Measurements from ENCODE around the gene ANKZF1.
A peak's percentile ranks its signal among the peaks of the same experiment; 100 is the strongest.
"Not testable (repeated sequence)": the region's sequence is repeated elsewhere in the genome, so short reads cannot be mapped to it uniquely, and the experiment has no call there.

The ANKZF1 gene

GRCh38 chr2:219229305-219230058 lies at the start of gene ANKZF1, which contains the start of gene ATG9A:
TSS of gene ANKZF1 (plus strand) at chr2:219229806. CDS start at chr2:219230258, 452 bp downstream.
TSS of gene ATG9A (minus strand) at chr2:219229636. CDS start at chr2:219228024, 1,612 bp downstream.
- H3K27ac ChIP-seq, result peak within 1 kb of the TSS; percentile 92
- DNase-seq (ENCODE audit: low read depth, low spot score), result peak; percentile 98

- DNase-seq (ENCODE audit: low read depth, low spot score), result no peak
- H3K27ac ChIP-seq, result no peak overlapping the region
These were observed 48.6 kb upstream of the ANKZF1 start for GRCh38 chr2:219180961-219181360.

DNA sequence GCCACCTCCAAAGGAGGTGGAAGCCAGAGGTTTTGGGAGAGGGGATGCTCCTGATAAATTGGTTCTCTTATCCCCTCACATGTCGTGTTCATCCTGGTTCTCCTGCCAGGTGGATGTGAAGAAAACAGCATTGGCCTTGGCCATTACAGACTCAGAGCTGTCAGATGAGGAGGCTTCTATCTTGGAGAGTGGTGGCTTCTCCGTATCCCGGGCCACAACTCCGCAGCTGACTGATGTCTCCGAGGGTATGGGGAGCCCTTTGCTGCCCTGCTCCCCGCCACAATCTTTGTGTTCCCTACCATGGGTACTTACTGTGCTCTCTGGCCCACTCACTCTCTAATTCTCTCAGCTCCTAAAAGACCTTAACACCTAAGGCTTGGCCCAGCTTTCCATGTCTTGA lies 48.1 kb upstream of the ANKZF1 start:
- no peak overlapping the region for H3K27ac ChIP-seq
- DNase-seq (ENCODE audit: low read depth, low spot score), result no peak

DNA sequence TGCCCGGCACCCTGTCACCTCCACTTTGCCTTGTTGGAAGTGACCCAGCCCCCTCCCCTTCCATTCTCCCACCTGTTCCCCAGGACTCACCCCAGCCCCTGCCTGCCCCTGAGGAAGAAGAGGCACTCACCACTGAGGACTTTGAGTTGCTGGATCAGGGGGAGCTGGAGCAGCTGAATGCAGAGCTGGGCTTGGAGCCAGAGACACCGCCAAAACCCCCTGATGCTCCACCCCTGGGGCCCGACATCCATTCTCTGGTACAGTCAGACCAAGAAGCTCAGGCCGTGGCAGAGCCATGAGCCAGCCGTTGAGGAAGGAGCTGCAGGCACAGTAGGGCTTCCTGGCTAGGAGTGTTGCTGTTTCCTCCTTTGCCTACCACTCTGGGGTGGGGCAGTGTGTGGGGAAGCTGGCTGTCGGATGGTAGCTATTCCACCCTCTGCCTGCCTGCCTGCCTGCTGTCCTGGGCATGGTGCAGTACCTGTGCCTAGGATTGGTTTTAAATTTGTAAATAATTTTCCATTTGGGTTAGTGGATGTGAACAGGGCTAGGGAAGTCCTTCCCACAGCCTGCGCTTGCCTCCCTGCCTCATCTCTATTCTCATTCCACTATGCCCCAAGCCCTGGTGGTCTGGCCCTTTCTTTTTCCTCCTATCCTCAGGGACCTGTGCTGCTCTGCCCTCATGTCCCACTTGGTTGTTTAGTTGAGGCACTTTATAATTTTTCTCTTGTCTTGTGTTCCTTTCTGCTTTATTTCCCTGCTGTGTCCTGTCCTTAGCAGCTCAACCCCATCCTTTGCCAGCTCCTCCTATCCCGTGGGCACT lies 47.1 kb upstream of the ANKZF1 start:
- no peak overlapping the region for H3K27ac ChIP-seq
- DNase-seq (ENCODE audit: low read depth, low spot score), result no peak

DNA sequence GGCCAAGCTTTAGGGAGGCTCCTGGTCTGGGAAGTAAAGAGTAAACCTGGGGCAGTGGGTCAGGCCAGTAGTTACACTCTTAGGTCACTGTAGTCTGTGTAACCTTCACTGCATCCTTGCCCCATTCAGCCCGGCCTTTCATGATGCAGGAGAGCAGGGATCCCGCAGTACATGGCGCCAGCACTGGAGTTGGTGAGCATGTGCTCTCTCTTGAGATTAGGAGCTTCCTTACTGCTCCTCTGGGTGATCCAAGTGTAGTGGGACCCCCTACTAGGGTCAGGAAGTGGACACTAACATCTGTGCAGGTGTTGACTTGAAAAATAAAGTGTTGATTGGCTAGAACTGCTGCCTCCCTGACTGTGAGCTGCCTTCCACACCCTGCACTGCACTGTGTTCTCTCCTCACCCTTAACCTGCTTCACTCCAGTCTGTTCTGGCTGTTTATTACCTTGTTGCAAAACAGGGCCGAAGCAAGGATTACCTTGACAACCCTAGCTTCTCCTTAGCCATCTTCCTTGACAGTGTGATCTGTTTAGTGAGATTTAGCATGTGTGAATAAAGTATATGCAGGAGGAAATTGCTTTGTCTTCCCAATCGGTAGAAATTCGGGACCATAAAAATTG lies 46.3 kb upstream of the ANKZF1 start:
- H3K27ac ChIP-seq, result no peak overlapping the region
- DNase-seq (ENCODE audit: low read depth, low spot score), result no peak

- no peak overlapping the region for H3K27ac ChIP-seq
- no peak for DNase-seq (ENCODE audit: low read depth, low spot score)
These were observed 45.5 kb upstream of the ANKZF1 start for GRCh38 chr2:219184121-219184520.

GRCh38 chr2:219186754-219187456 lies 42.7 kb upstream of the ANKZF1 start:
- DNase-seq (ENCODE audit: low read depth, low spot score), result no peak

DNA sequence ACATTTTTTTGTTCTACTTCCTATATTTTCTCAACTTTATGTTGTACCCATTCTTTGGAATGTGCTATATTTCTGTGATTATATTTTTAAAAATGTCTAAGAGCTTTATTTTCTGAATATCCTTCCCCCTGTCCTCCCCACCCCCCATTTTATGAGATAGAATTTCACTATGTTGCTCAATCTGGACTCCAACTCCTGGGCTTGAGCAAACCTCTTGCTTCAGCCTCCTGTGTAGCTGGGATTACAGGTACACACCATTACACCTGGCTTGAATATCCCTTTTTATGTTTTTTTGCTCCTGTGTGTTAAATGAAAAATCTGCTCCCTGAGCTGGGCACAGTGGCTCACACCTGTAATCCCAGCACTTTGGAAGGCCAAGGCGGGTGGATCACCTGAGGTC lies 32.2 kb upstream of the ANKZF1 start:
- H3K27ac ChIP-seq, result no peak overlapping the region

More at GRCh38 chr2:219186754-219187456, 42.7 kb upstream of the ANKZF1 start:
- no peak overlapping the region for H3K27ac ChIP-seq

DNA sequence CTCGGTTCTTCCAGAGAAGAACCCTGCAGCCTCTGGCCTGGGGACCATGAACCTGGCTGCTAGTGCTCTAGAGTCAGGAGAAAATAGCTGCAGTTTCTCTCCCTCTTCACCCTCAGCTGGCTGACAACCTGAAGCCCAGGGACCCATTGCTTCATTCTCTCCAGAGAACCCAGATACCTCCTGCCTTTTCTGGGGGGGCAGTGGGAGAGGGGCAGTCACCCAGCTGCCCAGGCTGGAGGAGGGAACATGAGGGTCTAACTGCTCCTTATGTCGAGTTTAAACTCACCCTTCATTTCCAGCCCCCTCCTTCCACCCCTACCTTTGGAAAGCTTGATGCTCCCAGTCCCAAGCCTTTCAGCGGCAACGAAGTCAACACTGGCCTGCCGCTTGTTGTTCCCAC lies 30.6 kb upstream of the ANKZF1 start:
- H3K27ac ChIP-seq, result no peak overlapping the region
- no peak for DNase-seq (ENCODE audit: low read depth, low spot score)

More for the DNA sequence above, 32.2 kb upstream of the ANKZF1 start:
- DNase-seq (ENCODE audit: low read depth, low spot score), result no peak

DNA sequence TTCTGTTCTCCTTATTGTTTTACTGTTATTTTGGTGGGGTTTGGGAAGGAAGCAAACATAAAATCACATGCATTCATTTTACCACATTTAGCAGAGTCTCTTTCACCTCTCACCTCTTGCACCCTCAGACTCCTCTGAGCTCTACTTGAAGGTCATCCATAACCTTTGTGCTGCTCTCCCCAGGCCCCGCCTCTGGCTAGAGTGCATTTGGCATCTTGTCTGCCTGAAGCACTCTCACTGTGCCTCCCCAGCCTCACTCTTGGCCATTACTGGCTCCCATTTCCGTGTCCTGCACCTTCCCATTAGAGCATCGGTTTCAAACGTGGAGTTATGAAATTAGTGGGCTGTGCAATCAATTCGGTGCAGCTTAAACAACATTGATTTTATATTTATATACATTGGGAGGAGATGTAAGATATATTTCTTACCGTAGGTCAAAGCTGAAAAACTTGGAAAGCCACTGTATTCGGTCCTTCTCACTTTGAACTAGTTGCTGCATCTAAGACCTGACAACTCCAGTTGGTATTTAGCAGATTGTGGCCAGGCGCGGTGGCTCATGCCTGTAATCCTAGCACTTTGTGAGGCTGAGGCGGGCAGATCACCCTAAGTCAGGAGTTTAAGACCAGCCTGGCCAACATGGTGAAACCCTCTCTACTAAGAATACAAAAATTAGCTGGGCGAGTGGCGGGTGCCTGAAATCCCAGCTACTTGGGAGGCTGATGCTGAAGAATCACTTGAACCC lies 30.0 kb upstream of the ANKZF1 start:
- H3K27ac ChIP-seq, result no peak overlapping the region
- no peak for DNase-seq (ENCODE audit: low read depth, low spot score)

DNA sequence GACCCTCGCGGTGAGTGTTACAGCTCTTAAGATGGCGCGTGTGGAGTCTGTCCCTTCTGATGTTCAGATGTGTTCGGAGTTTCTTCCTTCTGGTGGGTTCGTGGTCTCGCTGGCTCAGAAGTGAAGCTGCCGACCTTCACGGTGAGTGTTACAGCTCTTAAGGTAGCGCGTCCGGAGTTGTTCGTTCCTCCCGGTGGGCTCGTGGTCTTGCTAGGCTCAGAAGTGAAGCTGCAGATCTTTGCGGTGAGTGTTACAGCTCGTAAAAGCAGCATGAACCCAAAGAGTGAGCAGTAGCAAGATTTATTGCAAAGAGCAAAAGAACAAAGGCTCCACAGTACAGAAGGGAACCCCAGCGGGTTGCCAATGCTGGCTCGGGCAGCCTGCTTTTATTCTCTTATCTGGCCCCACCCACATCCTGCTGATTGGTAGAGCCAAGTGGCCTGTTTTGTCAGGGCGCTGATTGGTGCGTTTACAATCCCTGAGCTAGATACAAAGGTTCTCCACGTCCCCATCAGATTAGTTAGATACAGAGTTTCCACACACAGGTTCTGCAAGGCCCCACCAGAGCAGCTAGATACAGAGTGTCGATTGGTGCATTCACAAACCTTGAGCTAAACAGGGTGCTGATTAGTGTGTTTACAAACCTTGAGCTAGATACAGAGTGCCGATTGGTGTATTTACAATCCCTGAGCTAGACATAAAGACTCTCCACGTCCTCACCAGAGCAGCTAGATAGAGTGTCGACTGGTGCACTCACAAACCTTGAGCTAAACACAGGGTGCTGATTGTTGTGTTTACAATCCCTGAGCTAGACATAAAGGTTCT lies 28.9 kb upstream of the ANKZF1 start:
- DNase-seq (ENCODE audit: low read depth, low spot score); H3K27ac ChIP-seq: not testable (repeated sequence)

DNA sequence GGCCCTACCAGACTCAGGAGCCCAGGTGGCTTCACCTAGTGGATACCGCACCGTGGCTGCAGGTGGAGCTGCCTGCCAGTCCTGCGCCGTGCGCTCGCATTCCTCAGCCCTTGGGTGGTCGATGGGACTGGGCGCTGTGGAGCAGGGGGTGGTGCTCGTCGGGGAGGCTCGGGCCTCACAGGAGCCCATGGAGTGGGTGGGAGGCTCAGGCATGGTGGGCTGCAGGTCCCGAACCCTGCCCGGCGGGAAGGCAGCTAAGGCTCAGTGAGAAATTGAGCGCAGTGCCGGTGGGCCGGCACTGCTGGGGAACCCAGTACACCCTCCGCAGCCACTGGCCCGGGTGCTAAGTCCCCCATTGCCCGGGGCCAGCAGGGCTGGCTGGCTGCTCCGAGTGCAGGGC lies 28.3 kb upstream of the ANKZF1 start:
- not testable (repeated sequence) for DNase-seq (ENCODE audit: low read depth, low spot score)

DNA sequence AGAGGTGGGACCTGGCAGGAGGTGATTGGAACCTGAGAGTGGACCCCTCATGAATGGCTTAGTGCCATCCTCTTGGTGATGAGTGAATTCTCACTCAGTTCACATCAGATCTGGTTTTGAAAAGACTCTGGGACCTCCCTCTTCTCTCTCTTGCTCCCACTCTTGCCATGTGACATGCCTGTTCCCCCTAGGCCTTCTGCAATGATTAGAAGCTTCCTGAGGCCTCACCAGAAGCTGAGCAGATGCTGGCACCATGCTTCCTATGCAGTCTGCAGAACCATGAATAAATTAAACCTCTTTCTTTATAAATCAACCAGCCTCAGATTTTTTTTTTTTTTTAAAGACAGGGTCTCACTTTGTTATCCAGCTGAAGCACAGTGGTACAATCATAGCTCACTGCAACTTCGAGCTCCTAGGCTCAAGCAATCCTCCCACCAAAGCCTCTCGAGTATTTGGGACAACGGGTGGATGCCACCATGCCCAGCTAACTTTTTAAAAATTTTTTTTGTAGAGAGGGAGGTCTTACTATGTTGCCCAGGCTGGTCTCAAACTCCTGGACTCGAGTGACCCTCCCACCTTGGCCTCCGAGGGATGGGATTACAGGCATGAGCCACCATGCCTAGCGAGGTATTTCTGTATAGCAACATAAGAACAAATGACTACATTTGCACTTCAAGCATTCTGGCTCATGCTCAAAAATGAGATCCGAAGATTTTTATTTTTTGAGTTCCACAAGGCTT lies 25.0 kb upstream of the ANKZF1 start:
- no peak for DNase-seq (ENCODE audit: low read depth, low spot score)
- H3K27ac ChIP-seq, result no peak overlapping the region

More for the DNA sequence above, 28.3 kb upstream of the ANKZF1 start:
- H3K27ac ChIP-seq, result not testable (repeated sequence)

- H3K27ac ChIP-seq, result no peak overlapping the region
- DNase-seq (ENCODE audit: low read depth, low spot score), result no peak
These were observed 24.5 kb upstream of the ANKZF1 start for GRCh38 chr2:219205165-219205538.

DNA sequence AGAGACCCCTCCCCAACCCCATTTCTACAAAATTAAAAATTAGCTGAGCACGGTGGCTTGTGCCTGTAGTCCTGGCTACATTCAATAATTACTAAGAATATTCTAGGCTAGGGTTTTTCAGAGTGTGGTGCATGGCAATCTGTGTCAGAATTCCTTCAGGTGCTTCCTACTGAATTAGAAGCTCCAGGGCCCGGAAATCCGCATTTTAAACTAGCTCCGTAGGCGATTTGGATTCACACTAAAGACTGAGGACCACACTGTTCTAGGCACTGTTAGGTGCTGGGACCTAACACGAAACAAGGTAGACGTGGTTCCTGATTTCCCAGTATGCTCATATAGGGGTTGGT lies 23.7 kb upstream of the ANKZF1 start:
- no peak for DNase-seq (ENCODE audit: low read depth, low spot score)

DNA sequence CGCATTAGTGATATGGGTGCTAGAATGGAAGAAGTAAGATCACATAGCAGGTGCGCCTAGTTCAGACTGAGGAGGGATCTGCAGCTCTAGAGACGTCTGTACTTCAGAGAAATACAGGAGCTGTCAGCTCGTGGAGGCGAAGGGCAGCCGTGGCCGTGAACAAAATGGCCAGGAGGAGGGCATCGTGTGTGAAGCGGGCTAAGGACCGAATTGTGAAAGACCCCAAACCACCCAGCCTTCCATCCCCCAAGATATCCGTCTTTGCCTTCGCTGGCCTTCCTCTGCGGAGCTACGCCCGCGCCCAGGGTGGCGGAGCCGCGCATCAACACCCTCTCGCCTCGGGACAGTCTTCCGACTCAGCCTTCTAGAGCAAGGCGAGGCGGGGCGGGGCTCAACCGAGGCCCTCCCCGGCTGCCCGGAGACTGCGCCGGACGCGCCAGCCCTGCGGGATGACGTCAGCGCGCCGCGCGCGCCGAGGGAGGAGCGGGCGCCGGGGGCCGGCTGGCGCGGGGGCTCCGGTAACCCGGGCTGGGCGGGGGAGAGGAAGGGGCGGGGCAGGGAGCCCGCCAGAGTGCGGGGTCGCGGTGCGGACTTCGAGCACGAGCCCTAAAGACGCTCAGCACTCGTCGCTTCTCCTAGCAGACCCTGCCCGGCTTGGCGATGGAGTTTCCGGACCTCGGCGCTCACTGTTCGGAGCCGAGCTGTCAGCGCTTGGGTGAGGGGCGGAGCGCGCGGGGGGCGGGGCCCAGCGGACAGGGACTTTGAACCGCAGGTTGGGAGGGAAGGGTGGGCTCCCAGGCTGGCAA lies 23.1 kb upstream of the ANKZF1 start, which contains the start of gene ZFAND2B:
ZFAND2B (plus strand) TSS at position 455 of the 806 bp plus-strand sequence; CDS start at position 661, 206 bp downstream.
- peak; percentile 59 for DNase-seq (ENCODE audit: low read depth, low spot score)
- peak within 1 kb of the TSS; percentile 79 for H3K27ac ChIP-seq

More for the DNA sequence above, 23.7 kb upstream of the ANKZF1 start:
- H3K27ac ChIP-seq, result peak overlapping the region; percentile 79
